CD14-positive monocyte (primary cell): ENCODE results near the gene TLCD1. TPM values are rescaled to one million over a fixed set of nuclear protein-coding genes. Genes with fewer than 3 reads are reported as not detected.
A peak's percentile ranks its signal among the peaks of the same experiment; 100 is the strongest.

Source experiments
- DNase-seq, 3 donors: peaks; one replicate each; pipeline ENCODE4 v3.0.0-alpha.2; 2011 to 2022
- H2AFZ ChIP-seq: 2 replicates; pipeline ENCODE4 v1.6.0; 2012; ENCODE audit warnings: mild to moderate bottlenecking, low read depth, low read length, inconsistent platforms; ENCODE audit not compliant: insufficient read depth, poor library complexity, severe bottlenecking
- H3K27ac ChIP-seq, 2 donors: 1 replicate in 1 of 2; 2 replicates in 1 of 2; pipeline ENCODE4 v1.5.1; 2012 to 2013; ENCODE audit warnings: low read length in 2 of 2, control low read depth in 1 of 2, inconsistent platforms in 1 of 2, low read depth in 1 of 2, mild to moderate bottlenecking in 1 of 2
- H3K27me3 ChIP-seq, 2 donors: one replicate each; pipeline versions ENCODE4 v1.6.0 to v1.6.1; 2011 to 2013; ENCODE audit warnings: low read length in 2 of 2; ENCODE audit not compliant: control insufficient read depth in 2 of 2, insufficient read depth in 2 of 2
- H3K36me3 ChIP-seq, 2 donors: replicated peaks in 1 of 2; 1 replicate in 1 of 2; 2 replicates in 1 of 2; pipeline versions ENCODE4 v1.5.1 to v1.6.1; 2012 to 2013; ENCODE audit warnings: low read length in 2 of 2, control low read depth in 1 of 2, inconsistent platforms in 1 of 2, mild to moderate bottlenecking in 1 of 2; ENCODE audit not compliant: insufficient read depth in 2 of 2, control insufficient read depth in 1 of 2
- H3K4me1 ChIP-seq, 2 donors: 1 replicate in 1 of 2; 2 replicates in 1 of 2; pipeline versions ENCODE4 v1.5.1 to v1.6.1; 2012 to 2013; ENCODE audit warnings: low read length in 2 of 2, control low read depth in 1 of 2, inconsistent platforms in 1 of 2, mild to moderate bottlenecking in 1 of 2, moderate library complexity in 1 of 2; ENCODE audit not compliant: insufficient read depth in 2 of 2, control insufficient read depth in 1 of 2
- H3K4me2 ChIP-seq: replicated peaks from 2 replicates; pipeline ENCODE3; 2012; ENCODE audit warnings: low read length, moderate library complexity, mild to moderate bottlenecking; ENCODE audit not compliant: poor library complexity, severe bottlenecking; ENCODE audit errors: extremely low read depth
- H3K4me3 ChIP-seq, 3 experiments: fragments of 200-600 bp in 1 of 3; sonication (generic) in 1 of 3; replicated peaks in 1 of 3; 1 replicate in 2 of 3; 2 replicates in 1 of 3; pipeline ENCODE4 v1.5.1; 2011 to 2013; ENCODE audit warnings: low read length in 3 of 3, mild to moderate bottlenecking in 3 of 3, control low read depth in 2 of 3, low read depth in 2 of 3, inconsistent platforms in 1 of 3, moderate library complexity in 1 of 3
- H3K79me2 ChIP-seq: 2 replicates; pipeline ENCODE4 v1.6.0; 2012; ENCODE audit warnings: mild to moderate bottlenecking, control low read depth, inconsistent platforms, low read length, moderate library complexity; ENCODE audit not compliant: insufficient read depth
- H3K9ac ChIP-seq: 2 replicates; pipeline ENCODE4 v1.6.0; 2017; ENCODE audit warnings: low read length, mild to moderate bottlenecking; ENCODE audit not compliant: insufficient read depth, poor library complexity, severe bottlenecking
- H3K9me3 ChIP-seq, 2 donors: replicated peaks in 1 of 2; 1 replicate in 1 of 2; 2 replicates in 1 of 2; pipeline versions ENCODE4 v1.5.1 to v1.6.1; 2012 to 2013; ENCODE audit warnings: low read length in 2 of 2, control low read depth in 1 of 2; ENCODE audit not compliant: control insufficient read depth in 1 of 2, insufficient read depth in 1 of 2
- H4K20me1 ChIP-seq: 2 replicates; pipeline ENCODE4 v1.6.0; 2012; ENCODE audit warnings: mild to moderate bottlenecking, low read length, control low read depth, moderate library complexity; ENCODE audit not compliant: insufficient read depth
- H3K27ac Mint-ChIP-seq, 7 donors: one replicate each; pipeline ENCODE4 v1.8.0; 2020; ENCODE audit warnings: mild to moderate bottlenecking in 7 of 7, mixed read lengths in 7 of 7, moderate library complexity in 6 of 7, inconsistent platforms in 2 of 7
- H3K27me3 Mint-ChIP-seq, 3 donors: one replicate each; pipeline ENCODE4 v1.8.0; 2021 to 2022; ENCODE audit warnings: low read depth in 3 of 3, mild to moderate bottlenecking in 3 of 3, mixed read lengths in 3 of 3, moderate library complexity in 3 of 3, inconsistent platforms in 1 of 3
- H3K36me3 Mint-ChIP-seq, 2 donors: one replicate each; pipeline ENCODE4 v1.8.0; 2020; ENCODE audit warnings: mixed read lengths in 2 of 2, inconsistent platforms in 1 of 2, mild to moderate bottlenecking in 1 of 2
- H3K4me1 Mint-ChIP-seq: one replicate; pipeline ENCODE4 v1.8.0; 2020; ENCODE audit warnings: mild to moderate bottlenecking, mixed read lengths
- H3K4me3 Mint-ChIP-seq, 2 donors: one replicate each; pipeline ENCODE4 v1.8.0; 2020; ENCODE audit warnings: mild to moderate bottlenecking in 2 of 2, mixed read lengths in 2 of 2, moderate library complexity in 1 of 2
- H3K9me3 Mint-ChIP-seq, 7 donors: one replicate each; pipeline ENCODE4 v1.8.0; 2020 to 2022; ENCODE audit warnings: mixed read lengths in 7 of 7, mild to moderate bottlenecking in 6 of 7, moderate library complexity in 6 of 7, inconsistent platforms in 2 of 7
- WGBS: methylation state at CpG from one replicate; pipeline ENCODE4 v1.1.5; 2013; ENCODE audit warnings: missing lambda C conversion rate; ENCODE audit not compliant: insufficient coverage; 5-methylcytosine and 5-hydroxymethylcytosine counted together
- intact Hi-C, 2 donors: fragments of 100-400 bp; cut with micrococcal nuclease; formaldehyde crosslinking; loops; one replicate each; pipeline versions ENCODE4 v1.15.0 to v1.15.1; 2023
- polyA plus RNA-seq, 3 donors: library from polyadenylated mRNA; depleted of rRNA in 1 of 3; unstranded in 2 of 3; stranded (reverse) in 1 of 3; fragments of 300-500 nt in 2 of 3; fragments of >200 nt in 1 of 3; fragmentation: Illumina TruSeq in 2 of 3; gene quantifications; 1 replicate in 2 of 3; 2 replicates in 1 of 3; pipeline ENCODE4 v1.2.3, GENCODE V29; 2012 to 2021
- TF ChIP-seq, protein P1 (sequence below): fragments of 200-600 bp; IDR thresholded peaks from one replicate; pipeline ENCODE4 v1.8.0; 2022; ENCODE audit warnings: antibody characterized with exemption, mild to moderate bottlenecking

Gene TLCD1
- polyA plus RNA-seq, 3 donors = 0.79 TPM; not detected in 2

GRCh38 chr17:28682655-28683054, 43.4 kb downstream of the TLCD1 start:
- peaks cover 98 to 99% of the 10 kb centered on the region in 2 donors for H3K36me3 ChIP-seq
- Mint-ChIP-seq H3K36me3 (peaks cover 79 to 99% of the 10 kb centered on the region in 2 donors), H3K27ac (no peak overlapping the region), H3K4me1 (no peaks in the 10 kb centered on the region), H3K27me3 (no peaks in the 10 kb centered on the region), H3K9me3 (no peaks in the 10 kb centered on the region), H3K4me3 (no peak overlapping the region)
- H4K20me1 ChIP-seq = no peaks in the 10 kb centered on the region
- H3K79me2 ChIP-seq = no peaks in the 10 kb centered on the region
- no peak overlapping the region for H3K4me2 ChIP-seq
- H3K9ac ChIP-seq = no peak overlapping the region
- TF ChIP-seq, protein P1, sequence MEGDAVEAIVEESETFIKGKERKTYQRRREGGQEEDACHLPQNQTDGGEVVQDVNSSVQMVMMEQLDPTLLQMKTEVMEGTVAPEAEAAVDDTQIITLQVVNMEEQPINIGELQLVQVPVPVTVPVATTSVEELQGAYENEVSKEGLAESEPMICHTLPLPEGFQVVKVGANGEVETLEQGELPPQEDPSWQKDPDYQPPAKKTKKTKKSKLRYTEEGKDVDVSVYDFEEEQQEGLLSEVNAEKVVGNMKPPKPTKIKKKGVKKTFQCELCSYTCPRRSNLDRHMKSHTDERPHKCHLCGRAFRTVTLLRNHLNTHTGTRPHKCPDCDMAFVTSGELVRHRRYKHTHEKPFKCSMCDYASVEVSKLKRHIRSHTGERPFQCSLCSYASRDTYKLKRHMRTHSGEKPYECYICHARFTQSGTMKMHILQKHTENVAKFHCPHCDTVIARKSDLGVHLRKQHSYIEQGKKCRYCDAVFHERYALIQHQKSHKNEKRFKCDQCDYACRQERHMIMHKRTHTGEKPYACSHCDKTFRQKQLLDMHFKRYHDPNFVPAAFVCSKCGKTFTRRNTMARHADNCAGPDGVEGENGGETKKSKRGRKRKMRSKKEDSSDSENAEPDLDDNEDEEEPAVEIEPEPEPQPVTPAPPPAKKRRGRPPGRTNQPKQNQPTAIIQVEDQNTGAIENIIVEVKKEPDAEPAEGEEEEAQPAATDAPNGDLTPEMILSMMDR = no peak
- no peak overlapping the region for H3K27ac ChIP-seq
- no peaks in the 10 kb centered on the region for H3K27me3 ChIP-seq
- H3K9me3 ChIP-seq = no peaks in the 10 kb centered on the region
- 100% methylated on average over 6 of the region's 11 CpGs for WGBS
- no peaks in the 10 kb centered on the region for H3K4me1 ChIP-seq
- H2AFZ ChIP-seq = no peak overlapping the region
- DNase-seq = no peak
- intact Hi-C loops = no loop called here
- H3K4me3 ChIP-seq = no peak overlapping the region

- H3K27ac Mint-ChIP-seq = peak overlapping the region in 4 of 7 donors; percentile 3 to 50 (median 22)
- Histone ChIP-seq H4K20me1 (peaks cover 12% of the 10 kb centered on the region), H3K79me2 (no peaks in the 10 kb centered on the region), H3K27ac (no peak overlapping the region), H3K9ac (no peak overlapping the region), H3K27me3 (no peaks in the 10 kb centered on the region), H3K4me1 (no peaks in the 10 kb centered on the region), H2AFZ (no peak overlapping the region), H3K4me2 (no peak overlapping the region), H3K36me3 (peaks cover 99 to 100% of the 10 kb centered on the region in 2 donors), H3K4me3 (no peak overlapping the region), H3K9me3 (no peaks in the 10 kb centered on the region)
- H3K4me3 Mint-ChIP-seq = no peak overlapping the region
- no peaks in the 10 kb centered on the region for H3K9me3 Mint-ChIP-seq
- peaks cover 78 to 99% of the 10 kb centered on the region in 2 donors for H3K36me3 Mint-ChIP-seq
- intact Hi-C loops = no loop called here
- H3K27me3 Mint-ChIP-seq = peaks cover 0 to 2% (median 1%) of the 10 kb centered on the region in 3 donors
- WGBS = 94% methylated on average over 5 of the region's 7 CpGs
- TF ChIP-seq, protein P1 = no peak
- no peaks in the 10 kb centered on the region for H3K4me1 Mint-ChIP-seq
- DNase-seq = no peak
Observed at GRCh38 chr17:28675980-28676379, 50.1 kb downstream of the TLCD1 start.
